ENCODE measurements around the gene PPIL1. TPM values are rescaled to one million over a fixed set of nuclear protein-coding genes. Genes with fewer than 3 reads are reported as not detected.
A peak's percentile ranks its signal among the peaks of the same experiment; 100 is the strongest.

Gene PPIL1
- total and polyA plus RNA-seq, 2 of the 13 experiments (the other 11 are each of a cell fraction or from before 2014, with no cell fraction given), result 74.2 to 144 TPM

- TF ChIP-seq ZNF687 (CRISPR knock-in tag; IDR thresholded peaks at IDR 0.05), result peak; percentile 78
- no peak for TF ChIP-seq ZNF3 (CRISPR knock-in tag; IDR thresholded peaks at IDR 0.05)
- no peak for TF ChIP-seq YEATS2 (CRISPR knock-in tag; IDR thresholded peaks at IDR 0.05; ENCODE audit: borderline replicate concordance)
- peak; percentile 73 for TF ChIP-seq BCL6 (CRISPR knock-in tag; IDR thresholded peaks at IDR 0.05)
- TF ChIP-seq EHMT2 (IDR thresholded peaks at IDR 0.05; ENCODE audit: borderline replicate concordance, low read depth, low read length), result no peak
- no peak; the same call in 1 of the 2 replicates for TF ChIP-seq ZNF770 (CRISPR knock-in tag; IDR thresholded peaks at IDR 0.05)
- TF ChIP-seq ZNF292 (CRISPR knock-in tag; IDR thresholded peaks at IDR 0.05; ENCODE audit: borderline replicate concordance, low read depth), result 0 out of 2 replicates have a peak, but pooled peaks have one; percentile 63
- TF ChIP-seq SP1 (IDR thresholded peaks at IDR 0.05), result no peak
- no peak; the same call in 1 of the 2 replicates for TF ChIP-seq SP1 (CRISPR knock-in tag; IDR thresholded peaks at IDR 0.05)
- TF ChIP-seq HIC2 (CRISPR knock-in tag; IDR thresholded peaks at IDR 0.05; ENCODE audit: low read depth), result no peak; the same call in 1 of the 2 replicates
- TF ChIP-seq REXO4 (CRISPR knock-in tag; IDR thresholded peaks at IDR 0.05; ENCODE audit: borderline replicate concordance), result no peak
- TF ChIP-seq POLR2A (IDR thresholded peaks at IDR 0.05; ENCODE audit: insufficient read depth in 1 of 2, low read depth in 2 of 2, low read length in 2 of 2), result no peak
- TF ChIP-seq SYNCRIP (IDR thresholded peaks at IDR 0.05; ENCODE audit: insufficient read depth, low read depth, low read length), result no peak
- TF ChIP-seq ZC3H13 (CRISPR knock-in tag; IDR thresholded peaks at IDR 0.05), result no peak
- TF ChIP-seq ATM (IDR thresholded peaks at IDR 0.05; ENCODE audit: borderline replicate concordance), result no peak
- TF ChIP-seq ZNF772 (CRISPR knock-in tag; IDR thresholded peaks at IDR 0.05), result 0 out of 2 replicates have a peak, but pooled peaks have one; percentile 44
- TF ChIP-seq ZNF740 (CRISPR knock-in tag; IDR thresholded peaks at IDR 0.05), result no peak
- TF ChIP-seq MXI1 (IDR thresholded peaks at IDR 0.05; ENCODE audit: borderline replicate concordance, low read depth, low read length), result no peak
- TF ChIP-seq NFE2L2 (IDR thresholded peaks at IDR 0.05; ENCODE audit: low read length), result no peak
Measured at GRCh38 chr6:36840432-36841403, 33.9 kb downstream of the PPIL1 start (continued).

All from HepG2 (cell line).